Prostate gland (tissue), 2 donors: ENCODE data around the gene PHLDA2.

Experiments
- POLR2AphosphoS5 ChIP-seq: sonication (generic); formaldehyde crosslinking; IDR thresholded peaks from one replicate; pipeline ENCODE4 v1.6.1; 2017; ENCODE audit warnings: antibody characterized with exemption
- TF ChIP-seq, protein P1 (sequence below), 4 experiments: fragments of 200-600 bp in 2 of 4; fragments of 450-650 bp in 2 of 4; sonication (generic) in 2 of 4; IDR thresholded peaks; 1 replicate in 3 of 4; 2 replicates in 1 of 4; pipeline ENCODE4 v1.5.1; 2016 to 2019; ENCODE audit warnings: antibody characterized with exemption in 4 of 4, mild to moderate bottlenecking in 2 of 4, moderate library complexity in 2 of 4

DNA sequence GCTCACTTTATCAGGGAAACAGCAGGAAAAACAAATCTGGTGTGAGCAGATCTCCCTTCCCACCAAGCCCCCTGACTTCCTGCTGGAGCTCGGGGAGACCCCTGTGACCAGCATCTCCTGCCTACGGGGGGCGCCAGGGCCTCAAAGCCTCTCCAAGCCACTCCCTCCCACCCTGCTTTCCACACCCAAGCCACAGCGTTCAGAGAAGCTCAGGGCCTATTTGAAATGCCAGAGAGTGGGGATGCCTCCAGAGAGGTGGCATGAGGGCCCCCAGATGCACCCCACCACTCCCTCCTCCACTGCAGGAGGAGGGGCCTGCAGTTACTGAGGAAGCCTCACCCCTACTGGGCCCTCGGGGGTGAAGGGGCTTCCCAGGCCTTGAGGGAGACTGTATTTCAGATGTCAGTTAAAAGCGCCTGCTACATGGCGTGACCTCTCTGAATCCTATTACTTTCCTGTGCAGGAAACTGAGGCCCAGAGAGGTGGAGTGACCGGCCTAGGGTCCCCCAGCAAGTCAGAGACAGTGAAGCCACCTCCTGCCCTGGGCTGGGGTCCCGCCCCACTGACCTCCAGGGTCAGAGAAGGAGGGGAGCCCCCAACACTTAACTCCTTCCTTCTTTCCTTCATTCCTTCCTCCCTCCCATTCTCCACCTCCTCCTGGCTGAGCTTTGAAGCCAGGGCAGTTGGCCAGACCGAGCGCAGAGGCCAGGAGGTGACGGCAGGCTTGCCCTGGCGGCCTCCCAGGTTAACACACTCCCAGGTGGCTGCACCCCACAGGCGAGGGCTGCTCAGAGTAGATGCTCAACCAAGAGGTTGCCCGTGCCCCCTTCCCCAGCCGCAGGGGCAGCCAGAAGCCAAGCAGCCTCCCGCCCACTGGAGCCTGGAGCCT is 37.6 kb downstream of the PHLDA2 start:
- TF ChIP-seq, protein P1, sequence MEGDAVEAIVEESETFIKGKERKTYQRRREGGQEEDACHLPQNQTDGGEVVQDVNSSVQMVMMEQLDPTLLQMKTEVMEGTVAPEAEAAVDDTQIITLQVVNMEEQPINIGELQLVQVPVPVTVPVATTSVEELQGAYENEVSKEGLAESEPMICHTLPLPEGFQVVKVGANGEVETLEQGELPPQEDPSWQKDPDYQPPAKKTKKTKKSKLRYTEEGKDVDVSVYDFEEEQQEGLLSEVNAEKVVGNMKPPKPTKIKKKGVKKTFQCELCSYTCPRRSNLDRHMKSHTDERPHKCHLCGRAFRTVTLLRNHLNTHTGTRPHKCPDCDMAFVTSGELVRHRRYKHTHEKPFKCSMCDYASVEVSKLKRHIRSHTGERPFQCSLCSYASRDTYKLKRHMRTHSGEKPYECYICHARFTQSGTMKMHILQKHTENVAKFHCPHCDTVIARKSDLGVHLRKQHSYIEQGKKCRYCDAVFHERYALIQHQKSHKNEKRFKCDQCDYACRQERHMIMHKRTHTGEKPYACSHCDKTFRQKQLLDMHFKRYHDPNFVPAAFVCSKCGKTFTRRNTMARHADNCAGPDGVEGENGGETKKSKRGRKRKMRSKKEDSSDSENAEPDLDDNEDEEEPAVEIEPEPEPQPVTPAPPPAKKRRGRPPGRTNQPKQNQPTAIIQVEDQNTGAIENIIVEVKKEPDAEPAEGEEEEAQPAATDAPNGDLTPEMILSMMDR (IDR thresholded peaks at IDR 0.05) = no peak
- no peak for TF ChIP-seq POLR2AphosphoS5
